ENCODE measurements around the gene SPRED2. TPM values are rescaled to one million over a fixed set of nuclear protein-coding genes. Genes with fewer than 3 reads are reported as not detected.

Gene SPRED2
- total RNA-seq, 1 donor from 2014 or later, result 55.8 TPM

DNA sequence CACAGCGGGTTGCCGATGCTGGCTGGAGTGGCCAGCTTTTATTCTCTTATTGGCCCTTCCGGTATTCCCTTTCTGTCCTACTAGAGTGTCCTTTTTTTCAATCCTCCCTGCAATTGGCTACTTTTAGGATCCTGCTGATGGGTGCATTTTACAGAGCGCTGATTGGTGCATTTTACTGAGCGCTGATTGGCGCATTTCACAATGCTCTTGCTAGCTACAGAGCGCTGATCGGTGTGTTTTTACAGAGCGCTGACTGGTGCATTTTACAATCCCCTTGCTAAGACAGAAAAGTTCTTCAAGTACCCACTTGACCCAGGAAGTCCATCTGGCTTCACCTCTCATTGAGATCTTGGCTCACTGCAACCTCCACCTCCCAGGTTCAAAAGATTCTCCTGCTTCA is 44.4 kb upstream of the SPRED2 start:
- no peak for DNase-seq (ENCODE audit: low read depth, low spot score)
- Mint-ChIP-seq H3K27ac (ENCODE audit: unreplicated experiment) (no peak overlapping the region), H3K27me3 (ENCODE audit: low read depth) (no peaks in the 10 kb centered on the region), H3K36me3 (ENCODE audit: low read depth) (peaks cover 2% of the 10 kb centered on the region), H3K4me3 (no peak overlapping the region), H3K9me3 (peaks cover 7% of the 10 kb centered on the region), H3K4me1 (peaks cover 28% of the 10 kb centered on the region)
- no peak for TF ChIP-seq CTCF (conservative IDR thresholded peaks at IDR 0.05)

DNA sequence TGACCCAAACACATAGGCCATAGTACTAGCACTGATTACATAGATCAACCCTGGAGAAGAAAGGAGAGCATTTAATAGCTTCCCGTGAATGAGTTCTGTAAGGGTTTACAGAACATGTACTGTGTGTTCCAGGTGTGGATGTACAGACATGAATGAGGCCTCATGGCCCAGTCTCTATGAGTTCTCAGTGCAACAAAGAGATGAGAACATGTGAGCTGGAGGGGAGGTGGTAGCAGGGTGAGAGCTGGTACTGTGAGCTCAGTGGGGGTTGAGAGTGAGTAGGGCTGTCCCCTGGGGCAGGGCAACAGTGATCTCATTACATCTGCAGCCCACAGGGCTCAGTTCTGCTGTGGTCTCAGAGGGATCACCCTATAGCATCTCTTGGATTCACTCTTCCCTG is 42.6 kb upstream of the SPRED2 start:
- Mint-ChIP-seq H3K9me3 (peaks cover 7% of the 10 kb centered on the region), H3K27ac (ENCODE audit: unreplicated experiment) (peak overlapping the region; percentile 43), H3K27me3 (ENCODE audit: low read depth) (no peaks in the 10 kb centered on the region), H3K4me1 (peaks cover 18% of the 10 kb centered on the region), H3K36me3 (ENCODE audit: low read depth) (peaks cover 2% of the 10 kb centered on the region), H3K4me3 (no peak overlapping the region)
- TF ChIP-seq CTCF (conservative IDR thresholded peaks at IDR 0.05), result no peak
- DNase-seq (ENCODE audit: low read depth, low spot score), result no peak

GRCh38 chr2:65473045-65473444 is 40.6 kb upstream of the SPRED2 start:
- H3K4me3 Mint-ChIP-seq, result no peak overlapping the region
- DNase-seq (ENCODE audit: low read depth, low spot score), result no peak
- H3K27me3 Mint-ChIP-seq (ENCODE audit: low read depth), result no peaks in the 10 kb centered on the region
- peaks cover 7% of the 10 kb centered on the region for H3K9me3 Mint-ChIP-seq
- H3K27ac Mint-ChIP-seq (ENCODE audit: unreplicated experiment), result no peak overlapping the region
- H3K4me1 Mint-ChIP-seq, result no peaks in the 10 kb centered on the region
- peaks cover 2% of the 10 kb centered on the region for H3K36me3 Mint-ChIP-seq (ENCODE audit: low read depth)
- TF ChIP-seq CTCF (conservative IDR thresholded peaks at IDR 0.05), result no peak

- TF ChIP-seq CTCF (conservative IDR thresholded peaks at IDR 0.05), result no peak
- H3K27me3 Mint-ChIP-seq (ENCODE audit: low read depth), result no peaks in the 10 kb centered on the region
- no peak overlapping the region for H3K4me3 Mint-ChIP-seq
- H3K27ac Mint-ChIP-seq (ENCODE audit: unreplicated experiment), result no peak overlapping the region
- no peak for DNase-seq (ENCODE audit: low read depth, low spot score)
- no peaks in the 10 kb centered on the region for H3K4me1 Mint-ChIP-seq
- H3K36me3 Mint-ChIP-seq (ENCODE audit: low read depth), result peaks cover 2% of the 10 kb centered on the region
- H3K9me3 Mint-ChIP-seq, result peaks cover 7% of the 10 kb centered on the region
Observed at GRCh38 chr2:65471409-65471808, 39.0 kb upstream of the SPRED2 start.

DNA sequence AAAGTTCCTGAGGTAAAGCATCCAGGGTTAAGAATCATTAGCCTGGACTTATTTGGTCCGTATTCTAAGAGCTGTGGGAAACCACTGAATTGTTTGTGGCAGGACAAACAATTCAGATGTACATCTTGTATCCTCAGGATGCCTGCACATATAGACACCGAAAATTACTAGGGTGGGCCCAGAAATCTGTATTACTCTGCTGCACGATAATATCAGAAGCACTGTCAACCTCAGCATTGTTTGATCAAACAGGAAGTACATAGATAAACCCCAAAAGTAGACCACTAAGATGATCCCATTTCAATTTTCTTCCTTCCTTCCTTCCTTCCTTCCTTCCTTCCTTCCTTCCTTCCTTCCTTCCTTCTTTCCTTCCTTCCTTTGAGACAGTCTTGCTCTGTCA is 34.2 kb upstream of the SPRED2 start:
- Mint-ChIP-seq H3K27me3 (ENCODE audit: low read depth) (no peaks in the 10 kb centered on the region), H3K4me1 (peaks cover 15% of the 10 kb centered on the region)

More for the DNA sequence above, 34.2 kb upstream of the SPRED2 start:
- DNase-seq (ENCODE audit: low read depth, low spot score), result no peak
- no peak overlapping the region for H3K27ac Mint-ChIP-seq (ENCODE audit: unreplicated experiment)
- H3K9me3 Mint-ChIP-seq, result peaks cover 2% of the 10 kb centered on the region
- no peak for TF ChIP-seq CTCF (conservative IDR thresholded peaks at IDR 0.05)
- H3K36me3 Mint-ChIP-seq (ENCODE audit: low read depth), result no peaks in the 10 kb centered on the region
- no peak overlapping the region for H3K4me3 Mint-ChIP-seq
